OCI-LY1 (cell line): ENCODE measurements around the gene RHOG.

Source experiments
- EZH2 ChIP-seq: fragments of 200-600 bp; sonication (generic), shearing (Covaris generic); IDR thresholded peaks from 2 replicates; pipeline ENCODE4 v1.8.0; 2017; ENCODE audit warnings: borderline replicate concordance, mixed run types, mild to moderate bottlenecking, antibody characterized with exemption, low read length, moderate library complexity, mixed read lengths
- TF ChIP-seq, protein P1 (sequence below): fragments of 200-600 bp; sonication (generic), shearing (Covaris generic); IDR thresholded peaks from 2 replicates; pipeline ENCODE4 v1.5.1; 2017; ENCODE audit warnings: mild to moderate bottlenecking, antibody characterized with exemption, low read length, moderate library complexity, mixed read lengths

DNA sequence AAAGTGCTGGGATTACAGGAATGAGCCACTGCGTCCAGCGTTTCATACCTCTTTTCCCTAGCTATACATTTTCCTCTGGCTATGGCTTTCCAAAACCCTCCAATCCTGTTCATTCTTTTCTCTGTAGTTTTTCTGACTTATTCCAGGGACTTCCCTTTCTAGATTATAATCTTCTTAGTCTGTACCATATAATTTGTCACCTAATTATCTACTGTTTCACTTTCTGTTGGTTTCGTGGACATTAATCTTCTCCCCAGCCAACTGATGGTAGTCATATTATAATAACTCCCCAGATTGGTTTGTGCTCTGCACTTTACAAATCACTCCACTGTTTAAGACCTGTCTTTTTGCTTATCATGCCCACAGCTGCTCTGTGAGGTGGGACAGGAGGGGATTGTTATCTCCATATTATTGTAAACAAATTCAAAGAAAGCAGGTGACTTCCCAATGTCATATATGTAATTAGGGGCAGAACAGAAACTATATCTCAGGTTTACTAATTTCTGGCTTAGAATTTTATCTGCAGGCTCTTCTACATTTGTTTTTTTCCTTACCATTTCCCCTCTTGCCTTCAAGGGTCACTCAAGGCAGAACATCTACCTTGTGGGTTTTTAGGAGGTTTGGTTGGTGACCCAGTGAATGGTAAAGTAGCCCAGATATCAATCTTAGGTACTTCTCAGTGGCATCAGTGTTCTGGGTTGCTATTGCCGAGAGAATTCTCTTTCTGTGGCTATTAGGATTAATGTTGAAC, 38.6 kb upstream of the RHOG start:
- TF ChIP-seq, protein P1, sequence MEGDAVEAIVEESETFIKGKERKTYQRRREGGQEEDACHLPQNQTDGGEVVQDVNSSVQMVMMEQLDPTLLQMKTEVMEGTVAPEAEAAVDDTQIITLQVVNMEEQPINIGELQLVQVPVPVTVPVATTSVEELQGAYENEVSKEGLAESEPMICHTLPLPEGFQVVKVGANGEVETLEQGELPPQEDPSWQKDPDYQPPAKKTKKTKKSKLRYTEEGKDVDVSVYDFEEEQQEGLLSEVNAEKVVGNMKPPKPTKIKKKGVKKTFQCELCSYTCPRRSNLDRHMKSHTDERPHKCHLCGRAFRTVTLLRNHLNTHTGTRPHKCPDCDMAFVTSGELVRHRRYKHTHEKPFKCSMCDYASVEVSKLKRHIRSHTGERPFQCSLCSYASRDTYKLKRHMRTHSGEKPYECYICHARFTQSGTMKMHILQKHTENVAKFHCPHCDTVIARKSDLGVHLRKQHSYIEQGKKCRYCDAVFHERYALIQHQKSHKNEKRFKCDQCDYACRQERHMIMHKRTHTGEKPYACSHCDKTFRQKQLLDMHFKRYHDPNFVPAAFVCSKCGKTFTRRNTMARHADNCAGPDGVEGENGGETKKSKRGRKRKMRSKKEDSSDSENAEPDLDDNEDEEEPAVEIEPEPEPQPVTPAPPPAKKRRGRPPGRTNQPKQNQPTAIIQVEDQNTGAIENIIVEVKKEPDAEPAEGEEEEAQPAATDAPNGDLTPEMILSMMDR, result no peak
- no peak for TF ChIP-seq EZH2
